Right atrium auricular region (tissue), 2 donors: Measurements from ENCODE around the gene BACH2. TPM values are rescaled to one million over a fixed set of nuclear protein-coding genes. Genes with fewer than 3 reads are reported as not detected.

Source experiments
- DNase-seq: peaks from one replicate; pipeline ENCODE4 v3.0.0-alpha.2; 2019; ENCODE audit warnings: low spot score
- H3K27ac ChIP-seq, 2 donors: fragments of 200-600 bp; sonication (generic); 1 replicate in 1 of 2; 2 replicates in 1 of 2; pipeline ENCODE4 v1.5.1; 2016 to 2019
- H3K27me3 ChIP-seq, 2 donors: fragments of 200-600 bp; sonication (generic); one replicate each; pipeline versions ENCODE4 v1.5.1 to v1.6.0; 2017 to 2019
- H3K36me3 ChIP-seq: fragments of 200-600 bp; sonication (generic); one replicate; pipeline ENCODE4 v1.5.1; 2016
- H3K4me1 ChIP-seq, 2 donors: fragments of 200-600 bp; sonication (generic); one replicate each; pipeline versions ENCODE4 v1.5.1 to v1.6.0; 2017 to 2019
- H3K4me3 ChIP-seq, 2 donors: fragments of 200-600 bp; sonication (generic); 1 replicate in 1 of 2; 2 replicates in 1 of 2; pipeline ENCODE4 v1.5.1; 2017 to 2019; ENCODE audit warnings: mild to moderate bottlenecking in 1 of 2, moderate library complexity in 1 of 2
- H3K9me3 ChIP-seq, 2 donors: fragments of 200-600 bp; sonication (generic); one replicate each; pipeline ENCODE4 v1.5.1; 2019
- CTCF ChIP-seq, 2 donors: fragments of 200-600 bp; sonication (generic); IDR thresholded peaks; one replicate each; pipeline ENCODE4 v1.5.1; 2019; ENCODE audit warnings: antibody characterized with exemption in 2 of 2
- total RNA-seq, 2 donors: library from RNA; depleted of rRNA; stranded (reverse); fragments of >200 nt; gene quantifications; one replicate each; pipeline ENCODE4 v1.1.0, GENCODE V29; 2016

The BACH2 gene
- total RNA-seq, 2 donors from 2014 or later, result 0.82 to 2.2 TPM

GRCh38 chr6:89970072-89970471 lies 326.6 kb downstream of the BACH2 start:
- Histone ChIP-seq H3K27ac (no peak overlapping the region), H3K36me3 (no peaks in the 10 kb centered on the region), H3K4me1 (peaks cover 0 to 16% of the 10 kb centered on the region in 2 donors), H3K4me3 (no peak overlapping the region), H3K9me3 (no peaks in the 10 kb centered on the region), H3K27me3 (no peaks in the 10 kb centered on the region)
- TF ChIP-seq CTCF (IDR thresholded peaks at IDR 0.05), result no peak
- DNase-seq, result no peak

- DNase-seq, result no peak
- no peak overlapping the region for H3K4me3 ChIP-seq
- H3K27me3 ChIP-seq, result no peaks in the 10 kb centered on the region
- no peak for TF ChIP-seq CTCF (IDR thresholded peaks at IDR 0.05)
- no peaks in the 10 kb centered on the region for H3K9me3 ChIP-seq
- peaks cover 0 to 9% of the 10 kb centered on the region in 2 donors for H3K4me1 ChIP-seq
- no peak overlapping the region for H3K27ac ChIP-seq
- no peaks in the 10 kb centered on the region for H3K36me3 ChIP-seq
Measured at GRCh38 chr6:89966913-89967312, 329.7 kb downstream of the BACH2 start.

GRCh38 chr6:89966228-89966544 lies 330.5 kb downstream of the BACH2 start:
- H3K36me3 ChIP-seq, result no peaks in the 10 kb centered on the region
- H3K27ac ChIP-seq, result no peak overlapping the region
- TF ChIP-seq CTCF (IDR thresholded peaks at IDR 0.05), result no peak
- DNase-seq, result no peak
- no peaks in the 10 kb centered on the region for H3K27me3 ChIP-seq
- peaks cover 0 to 8% of the 10 kb centered on the region in 2 donors for H3K4me1 ChIP-seq
- H3K9me3 ChIP-seq, result no peaks in the 10 kb centered on the region
- no peak overlapping the region for H3K4me3 ChIP-seq

GRCh38 chr6:89965441-89966227 lies 331.0 kb downstream of the BACH2 start:
- no peak for DNase-seq
- Histone ChIP-seq H3K36me3 (no peaks in the 10 kb centered on the region), H3K4me1 (peaks cover 0 to 3% of the 10 kb centered on the region in 2 donors), H3K27ac (no peak overlapping the region), H3K9me3 (no peaks in the 10 kb centered on the region), H3K27me3 (no peaks in the 10 kb centered on the region), H3K4me3 (no peak overlapping the region)
- TF ChIP-seq CTCF (IDR thresholded peaks at IDR 0.05), result no peak

- Histone ChIP-seq H3K27me3 (no peaks in the 10 kb centered on the region), H3K27ac (no peak overlapping the region), H3K9me3 (no peaks in the 10 kb centered on the region), H3K4me3 (no peak overlapping the region), H3K4me1 (no peaks in the 10 kb centered on the region), H3K36me3 (no peaks in the 10 kb centered on the region)
- no peak for TF ChIP-seq CTCF (IDR thresholded peaks at IDR 0.05)
- DNase-seq, result no peak
Measured at GRCh38 chr6:89963391-89963790, 333.3 kb downstream of the BACH2 start.

- no peak for TF ChIP-seq CTCF (IDR thresholded peaks at IDR 0.05)
- no peak overlapping the region for H3K27ac ChIP-seq
- H3K4me1 ChIP-seq, result no peaks in the 10 kb centered on the region
- H3K27me3 ChIP-seq, result no peaks in the 10 kb centered on the region
- no peak overlapping the region for H3K4me3 ChIP-seq
- no peaks in the 10 kb centered on the region for H3K9me3 ChIP-seq
- no peak for DNase-seq
- no peaks in the 10 kb centered on the region for H3K36me3 ChIP-seq
Measured at GRCh38 chr6:89961481-89961880, 335.2 kb downstream of the BACH2 start.
